Measurements from ENCODE around the gene ZNF354B. TPM values are rescaled to one million over a fixed set of nuclear protein-coding genes. Genes with fewer than 3 reads are reported as not detected.
"Not testable (repeated sequence)": the region's sequence is repeated elsewhere in the genome, so short reads cannot be mapped to it uniquely, and the experiment has no call there.

ZNF354B gene
- polyA plus RNA-seq, result 10 to 100 TPM in 1 of 3 donors, 1 to 10 TPM in 2; 5.5 to 10.3 (median 8.2) TPM

- no peak within 1 kb of the TSS for H3K27ac ChIP-seq (ENCODE audit: low read depth, low read length)
- WGBS, 3 donors, result 1% methylated on average over 69 to 86 of the region's 86 CpGs
Observed at GRCh38 chr5:178859625-178860521, at the start of gene ZNF354B. TSS of gene ZNF354B (plus strand) at chr5:178859953. CDS start at chr5:178861048, 1,095 bp downstream.

GRCh38 chr5:178817506-178817905, 42.2 kb upstream of the ZNF354B start:
- 79 to 86% (median 84%) methylated on average over 8 of the region's 8 CpGs for WGBS, 3 donors
- H3K27ac ChIP-seq (ENCODE audit: low read depth, low read length), result no peak overlapping the region

DNA sequence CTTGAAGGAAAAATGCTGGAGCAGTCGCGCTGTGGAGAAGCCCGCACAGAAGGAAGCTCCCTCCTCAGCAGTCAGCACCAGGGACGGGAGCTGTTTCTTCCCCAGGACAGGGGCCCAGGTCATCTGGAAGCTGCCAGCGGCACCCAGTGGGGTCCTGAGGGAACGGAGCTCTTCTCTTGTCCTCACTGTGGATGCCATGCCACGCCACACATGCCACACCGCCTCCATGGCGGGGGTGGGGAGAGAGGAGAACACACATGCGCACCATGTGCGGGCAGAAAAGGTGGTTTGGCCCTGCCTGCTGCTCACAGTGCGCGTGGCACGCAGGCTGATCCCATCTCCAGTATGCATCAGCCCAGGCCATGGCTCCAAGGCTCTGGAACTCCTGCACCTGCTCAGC, 41.7 kb upstream of the ZNF354B start:
- WGBS, 3 donors, result 82 to 91% (median 87%) methylated on average over 13 to 14 of the region's 14 CpGs
- H3K27ac ChIP-seq (ENCODE audit: low read depth, low read length), result no peak overlapping the region

DNA sequence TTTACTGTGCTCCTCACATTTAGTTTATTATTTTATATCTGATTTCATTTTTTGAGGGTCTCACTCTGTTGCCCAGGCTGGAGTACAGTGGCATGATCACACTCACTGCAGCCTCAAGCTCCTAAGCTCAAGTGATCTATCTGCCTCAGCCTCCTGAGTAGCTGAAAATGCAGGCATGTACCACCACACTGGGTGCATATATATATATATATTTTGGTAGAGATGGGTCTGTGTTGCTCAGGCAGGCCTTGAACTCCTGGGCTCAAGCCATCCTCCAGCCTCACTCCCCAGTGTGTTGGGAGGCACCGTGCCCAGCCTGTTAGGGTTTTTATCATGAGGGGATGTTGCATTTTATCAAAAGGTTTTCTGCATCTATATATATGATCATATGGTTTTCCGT, 39.8 kb upstream of the ZNF354B start:
- H3K27ac ChIP-seq (ENCODE audit: low read depth, low read length), result no peak overlapping the region
- WGBS, 3 donors, result 78 to 89% (median 86%) methylated on average over 2 of the region's 2 CpGs

DNA sequence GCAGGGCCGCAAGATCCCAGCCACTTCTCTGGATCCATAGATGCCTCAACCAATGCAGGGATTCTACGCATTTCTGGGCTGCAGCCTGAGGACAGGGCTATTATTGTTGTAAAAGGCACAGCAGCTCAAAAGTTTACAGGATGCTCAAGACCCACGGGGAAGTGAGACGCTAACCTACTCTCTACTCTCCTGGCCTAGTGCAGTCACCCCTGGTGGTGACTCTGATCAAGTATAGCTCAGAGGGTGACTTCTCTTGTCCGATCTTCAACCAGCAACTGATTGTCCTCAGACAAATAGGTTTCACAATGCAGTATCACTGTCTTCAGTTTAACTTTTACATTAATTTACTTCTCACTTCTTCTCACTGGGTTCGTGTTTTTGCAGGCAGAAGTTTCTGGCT, 34.3 kb upstream of the ZNF354B start:
- no peak overlapping the region for H3K27ac ChIP-seq (ENCODE audit: low read depth, low read length)
- WGBS, 3 donors, result 82 to 87% (median 85%) methylated on average over 6 of the region's 6 CpGs

DNA sequence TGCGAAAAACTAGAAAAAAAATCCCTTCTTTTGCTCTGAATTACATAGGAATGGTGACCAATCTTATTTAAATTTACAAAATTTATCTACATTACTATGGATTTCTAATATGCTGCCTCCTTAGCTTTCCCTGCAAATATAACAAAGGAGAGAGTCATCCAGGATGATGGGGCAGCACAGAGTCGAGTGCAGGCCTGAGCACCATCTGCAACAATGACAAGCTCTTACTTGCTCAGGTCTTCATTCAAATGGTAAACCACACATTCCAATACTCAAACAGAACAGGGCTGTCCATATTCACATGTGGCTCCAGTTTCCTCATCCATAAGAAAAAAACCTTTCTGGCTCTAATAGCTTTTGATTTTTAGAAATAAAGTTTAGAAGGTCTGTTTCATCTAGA, 33.5 kb upstream of the ZNF354B start:
- 86 to 92% (median 87%) methylated on average over 2 of the region's 2 CpGs for WGBS, 3 donors
- no peak overlapping the region for H3K27ac ChIP-seq (ENCODE audit: low read depth, low read length)

GRCh38 chr5:178827636-178828035, 32.1 kb upstream of the ZNF354B start:
- H3K27ac ChIP-seq (ENCODE audit: low read depth, low read length), result no peak overlapping the region
- WGBS, 3 donors, result 62 to 66% (median 63%) methylated on average over 4 of the region's 4 CpGs

DNA sequence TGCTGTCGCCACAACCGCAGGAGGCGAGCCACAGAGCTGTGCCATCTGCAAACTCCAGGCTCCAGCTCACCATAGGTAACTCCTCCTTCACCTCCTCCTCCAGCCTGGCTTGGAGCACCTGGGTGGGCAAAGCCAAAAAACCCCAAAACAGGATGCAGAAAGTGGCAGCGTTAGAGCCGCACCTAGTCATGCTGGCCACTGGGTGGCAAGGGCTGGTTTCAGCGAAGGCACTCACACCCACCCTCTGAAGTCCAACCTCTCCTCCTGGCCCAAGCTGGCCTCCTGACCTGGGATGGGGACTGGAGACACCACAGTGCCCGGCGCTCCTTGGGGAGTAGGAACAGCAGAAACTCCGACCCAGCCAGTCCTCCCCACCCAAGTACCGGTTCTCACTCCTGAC, 28.7 kb upstream of the ZNF354B start:
- H3K27ac ChIP-seq (ENCODE audit: low read depth, low read length), result no peak overlapping the region
- WGBS, 3 donors, result 82 to 95% (median 93%) methylated on average over 10 of the region's 10 CpGs

GRCh38 chr5:178832618-178833201, 27.0 kb upstream of the ZNF354B start:
- H3K27ac ChIP-seq (ENCODE audit: low read depth, low read length), result no peak overlapping the region
- WGBS, 3 donors, result 63 to 95% (median 94%) methylated on average over 14 to 15 of the region's 15 CpGs

GRCh38 chr5:178836628-178837027, 23.1 kb upstream of the ZNF354B start:
- H3K27ac ChIP-seq (ENCODE audit: low read depth, low read length), result no peak overlapping the region
- WGBS, 3 donors, result 41 to 80% (median 69%) methylated on average over 4 of the region's 4 CpGs

DNA sequence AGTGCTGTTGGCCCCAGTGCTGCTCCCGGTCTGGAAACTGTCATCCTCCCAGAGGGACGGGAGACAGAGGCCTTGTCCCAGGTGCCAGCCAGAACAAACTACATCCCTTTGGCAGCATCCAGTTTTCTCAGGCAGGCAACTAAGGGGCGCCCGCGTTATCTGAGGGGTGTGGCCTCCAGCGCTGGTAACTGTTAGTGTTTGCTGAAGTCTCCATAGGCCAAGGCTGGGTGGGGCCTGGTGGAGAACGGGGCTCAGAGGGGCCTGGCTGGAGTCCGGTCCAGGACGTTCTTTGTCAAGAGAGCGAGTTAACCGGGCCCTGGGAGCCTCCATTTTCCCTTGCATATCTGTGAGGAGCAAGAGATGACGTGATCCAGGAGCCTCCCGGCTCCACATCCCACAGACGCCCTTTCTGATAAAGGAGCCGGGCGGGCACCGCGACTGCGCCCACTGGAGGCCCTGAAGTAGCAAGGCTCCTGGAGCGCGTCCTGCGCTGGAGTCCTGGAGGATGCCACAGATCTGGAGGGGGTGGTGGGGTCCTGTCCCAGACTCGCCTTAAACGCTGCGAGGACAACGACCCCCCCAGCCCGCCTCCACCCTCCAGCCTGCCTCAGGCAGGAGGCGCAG, 20.9 kb upstream of the ZNF354B start:
- WGBS, 3 donors, result 74 to 80% (median 80%) methylated on average over 16 to 28 of the region's 28 CpGs
- H3K27ac ChIP-seq (ENCODE audit: low read depth, low read length), result not testable (repeated sequence)

DNA sequence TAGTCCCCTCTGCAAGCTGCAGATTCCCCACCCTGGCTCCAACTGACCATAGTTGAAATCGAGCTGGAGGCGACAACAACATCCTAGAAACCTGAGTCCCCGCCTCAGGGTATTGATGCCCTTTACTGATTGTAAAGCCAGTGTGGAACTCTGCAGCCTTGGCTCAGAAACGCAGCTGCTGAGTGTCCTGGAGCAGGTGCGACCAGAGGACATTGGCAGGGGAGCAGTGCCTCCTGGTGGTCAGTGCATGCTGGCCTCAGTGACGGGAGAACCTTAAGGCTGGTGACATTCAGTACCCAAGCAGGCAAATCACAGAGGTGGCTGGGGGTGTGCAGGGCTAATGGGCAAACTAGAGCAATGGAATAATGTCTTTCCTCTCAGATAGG, 20.4 kb upstream of the ZNF354B start:
- H3K27ac ChIP-seq (ENCODE audit: low read depth, low read length), result no peak overlapping the region
- WGBS, 3 donors, result 23 to 29% (median 25%) methylated on average over 6 of the region's 6 CpGs

DNA sequence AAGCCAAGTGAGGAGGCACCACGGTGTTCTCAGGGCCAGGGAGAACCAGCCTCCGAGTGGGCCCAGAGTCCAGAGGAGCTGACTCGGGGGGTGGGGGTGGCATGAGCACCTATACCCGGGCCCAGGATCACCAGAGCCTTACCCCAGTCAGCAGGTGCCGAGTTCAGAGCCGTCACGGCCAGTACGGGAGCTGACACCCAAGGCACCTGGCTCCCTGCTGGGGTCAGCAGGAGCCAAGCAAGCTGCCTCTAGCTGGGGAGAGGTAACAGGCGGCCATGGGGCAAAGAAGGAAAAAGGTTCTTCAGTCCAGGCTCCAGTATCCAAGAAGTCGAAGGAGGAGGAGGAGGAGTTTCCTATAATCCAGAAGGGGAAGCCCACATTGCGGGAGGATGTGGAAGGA, 19.4 kb upstream of the ZNF354B start:
- H3K27ac ChIP-seq (ENCODE audit: low read depth, low read length), result not testable (repeated sequence)
- WGBS, 3 donors, result 78 to 82% (median 78%) methylated on average over 10 to 11 of the region's 11 CpGs

DNA sequence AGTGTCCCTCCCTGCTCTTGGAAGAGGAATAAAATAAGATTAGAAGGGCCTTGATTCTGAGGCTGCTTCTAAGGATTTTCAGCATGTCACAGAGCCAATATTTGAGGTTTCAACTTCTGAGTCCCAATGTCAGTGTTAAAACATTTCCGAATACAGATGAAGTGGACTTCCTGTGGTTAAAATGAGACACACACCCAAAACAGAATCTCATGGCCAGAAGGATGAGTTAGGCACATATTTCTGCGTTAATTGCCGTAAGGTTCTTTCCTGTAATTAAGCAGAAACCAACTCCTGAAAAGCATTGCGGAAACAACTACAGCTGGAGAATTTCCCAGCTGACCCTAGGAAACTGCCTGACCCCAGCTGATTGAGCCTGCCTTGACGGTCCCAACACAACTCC, 10.4 kb upstream of the ZNF354B start:
- H3K27ac ChIP-seq (ENCODE audit: low read depth, low read length), result no peak overlapping the region
- WGBS, 3 donors, result 51 to 61% (median 59%) methylated on average over 5 of the region's 5 CpGs

DNA sequence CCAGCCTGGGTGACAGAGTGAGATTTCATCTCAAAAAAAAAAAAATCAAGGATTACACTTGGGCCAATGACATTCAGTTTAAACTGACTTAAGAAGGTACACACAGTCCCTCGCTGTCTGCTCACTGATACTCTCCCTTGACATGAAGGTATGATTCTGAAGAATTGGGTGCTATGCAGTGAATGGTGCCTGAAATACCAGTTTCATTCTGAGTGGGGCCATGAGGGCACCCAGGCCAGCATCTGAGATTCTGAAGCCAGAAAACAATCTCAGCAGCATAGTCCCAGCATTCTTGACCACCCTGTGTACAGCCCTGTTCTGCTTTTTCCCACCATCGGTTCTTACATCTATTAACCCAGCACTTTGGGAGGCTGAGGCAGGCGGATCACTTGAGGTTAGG, 7.8 kb upstream of the ZNF354B start:
- 88 to 96% (median 92%) methylated on average over 3 of the region's 3 CpGs for WGBS, 3 donors
- no peak overlapping the region for H3K27ac ChIP-seq (ENCODE audit: low read depth, low read length)

DNA sequence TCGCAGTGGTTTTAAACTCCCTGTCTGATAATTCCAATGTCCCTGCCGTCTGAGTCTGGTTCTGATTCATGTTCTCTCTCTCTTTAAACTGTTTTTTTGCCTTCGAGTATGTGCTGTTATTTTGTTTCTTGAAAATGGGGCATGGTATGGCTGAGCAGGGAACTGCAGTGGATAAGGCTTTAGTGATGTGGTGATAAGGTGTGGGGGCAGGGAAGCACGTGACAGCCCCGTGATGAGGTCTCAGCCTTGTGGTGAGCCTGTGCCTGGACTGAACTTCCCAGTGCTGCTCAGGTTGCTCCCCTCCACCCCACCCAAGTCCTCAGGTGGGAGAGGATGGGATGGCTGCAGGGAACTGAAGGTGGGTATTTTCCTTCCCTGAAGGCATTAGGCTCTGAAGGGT, 5.5 kb upstream of the ZNF354B start:
- 52 to 57% (median 53%) methylated on average over 5 of the region's 5 CpGs for WGBS, 3 donors
- no peak overlapping the region for H3K27ac ChIP-seq (ENCODE audit: low read depth, low read length)

- 0 to 4% methylated on average over 7 to 11 of the region's 31 CpGs; no CpG with 5 or more reads in 1 of the 3 donors for WGBS, 3 donors
- H3K27ac ChIP-seq (ENCODE audit: low read depth, low read length), result not testable (repeated sequence)
Observed at GRCh38 chr5:178860615-178861014, 862 bp downstream of the ZNF354B start.

DNA sequence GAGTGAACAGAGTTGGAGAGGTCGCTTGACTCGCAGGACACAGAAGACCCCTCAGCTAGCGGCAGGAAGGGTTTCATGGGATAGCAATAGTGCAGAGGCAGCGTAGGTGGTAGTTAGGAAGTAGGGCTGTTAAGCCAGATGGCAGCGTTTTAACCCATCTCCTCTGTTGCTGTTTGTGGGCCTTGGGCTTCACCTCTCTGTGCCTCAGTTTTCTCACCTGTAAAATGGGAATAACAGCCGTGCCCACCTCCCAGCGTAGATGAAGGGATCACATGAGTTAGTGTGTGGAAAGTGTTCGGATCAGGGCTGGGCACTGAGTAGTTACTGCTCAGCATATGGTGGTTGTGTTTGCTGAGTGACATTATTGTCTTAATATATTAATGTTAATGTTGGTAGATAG, 1.9 kb downstream of the ZNF354B start:
- 95 to 97% (median 96%) methylated on average over 8 of the region's 8 CpGs for WGBS, 3 donors
- no peak overlapping the region for H3K27ac ChIP-seq (ENCODE audit: low read depth, low read length)

DNA sequence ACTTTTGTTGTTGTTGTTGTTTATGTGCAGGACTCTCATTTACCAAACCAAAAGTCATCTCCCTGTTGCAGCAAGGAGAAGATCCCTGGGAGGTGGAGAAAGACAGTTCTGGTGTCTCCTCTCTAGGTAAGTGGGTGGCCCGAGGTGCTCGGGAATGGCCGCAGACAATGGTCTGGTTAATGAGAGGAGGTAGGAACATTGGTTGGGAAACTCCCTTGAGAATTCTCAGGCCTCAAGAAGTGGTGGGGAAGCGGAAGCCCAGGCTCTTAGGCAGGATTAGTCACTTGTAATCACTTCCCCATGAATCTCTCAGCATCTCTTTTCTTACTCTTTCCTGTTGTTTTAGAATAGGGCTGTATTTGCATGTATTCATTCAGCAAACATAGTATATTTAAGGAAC, 7.2 kb downstream of the ZNF354B start:
- 76 to 89% (median 84%) methylated on average over 4 of the region's 4 CpGs for WGBS, 3 donors
- H3K27ac ChIP-seq (ENCODE audit: low read depth, low read length), result no peak overlapping the region
